Hippocampal formation (tissue), 2 donors: ENCODE measurements around the gene APOD.
A peak's percentile ranks its signal among the peaks of the same experiment; 100 is the strongest.

Source experiments
- DNase-seq, 2 donors: peaks; one replicate each; lab custom pipeline; 2025; lab: John Stamatoyannopoulos, UW

Gene APOD

GRCh38 chr3:195587406-195587805, 3.7 kb upstream of the APOD start:
- DNase-seq = no peak

DNA sequence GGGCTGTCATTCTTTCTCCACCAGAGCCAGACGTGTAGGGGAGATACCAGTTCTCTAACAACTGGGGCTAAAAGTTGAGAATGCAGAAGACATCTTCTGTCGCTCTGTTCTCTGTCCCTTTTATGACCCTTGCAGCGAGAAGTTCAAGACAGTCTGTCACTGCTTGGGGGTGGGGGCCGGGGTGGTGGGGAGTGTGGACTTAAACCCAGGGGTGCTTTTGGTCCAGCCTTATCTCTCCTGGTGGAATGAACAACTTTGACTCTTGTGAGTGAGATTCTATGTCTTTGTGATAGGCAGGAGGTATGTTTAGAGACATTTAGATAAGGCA, 767 bp upstream of the APOD start:
- no peak for DNase-seq

- DNase-seq = peak in 1 of 2 donors; percentile 14
Observed at GRCh38 chr3:195582947-195583346, 793 bp downstream of the APOD start.

DNA sequence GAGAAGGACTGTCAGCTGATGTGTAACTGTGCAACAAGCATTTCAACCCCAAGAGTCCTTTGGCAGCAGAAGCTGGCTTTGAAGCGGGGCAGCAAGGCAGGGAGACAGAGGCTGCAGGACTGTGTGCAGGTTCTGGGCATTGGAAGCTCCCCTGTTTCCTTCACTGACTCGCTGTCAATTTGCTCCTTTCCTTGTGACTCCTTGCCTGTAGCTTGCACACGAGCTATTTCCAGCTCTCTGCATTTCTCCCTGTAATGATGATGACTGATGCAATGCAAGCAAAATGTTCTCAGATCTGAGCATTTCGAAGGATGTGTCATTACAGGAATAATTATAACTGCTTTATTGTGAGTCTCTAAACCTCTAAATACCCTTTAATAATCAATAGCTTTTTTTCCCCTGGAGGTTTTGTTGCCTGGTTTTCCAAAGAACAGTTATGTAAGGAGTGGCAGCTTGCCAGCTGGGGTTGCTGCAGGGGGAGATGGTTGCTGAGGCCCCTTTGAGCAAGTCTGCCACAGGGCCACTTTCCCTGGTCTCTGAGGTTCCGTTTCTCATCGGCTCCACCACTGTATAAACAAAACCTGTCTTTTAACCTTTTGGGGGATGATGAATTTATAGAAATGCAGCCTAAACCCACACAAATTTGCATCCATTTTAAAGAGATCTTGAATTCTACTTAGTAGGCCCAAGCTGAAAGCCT, 2.8 kb downstream of the APOD start:
- DNase-seq = peak; percentile 44 to 49

- no peak for DNase-seq
Observed at GRCh38 chr3:195579281-195579680, 4.5 kb downstream of the APOD start.

- no peak for DNase-seq
Observed at GRCh38 chr3:195578565-195578964, 5.2 kb downstream of the APOD start.

DNA sequence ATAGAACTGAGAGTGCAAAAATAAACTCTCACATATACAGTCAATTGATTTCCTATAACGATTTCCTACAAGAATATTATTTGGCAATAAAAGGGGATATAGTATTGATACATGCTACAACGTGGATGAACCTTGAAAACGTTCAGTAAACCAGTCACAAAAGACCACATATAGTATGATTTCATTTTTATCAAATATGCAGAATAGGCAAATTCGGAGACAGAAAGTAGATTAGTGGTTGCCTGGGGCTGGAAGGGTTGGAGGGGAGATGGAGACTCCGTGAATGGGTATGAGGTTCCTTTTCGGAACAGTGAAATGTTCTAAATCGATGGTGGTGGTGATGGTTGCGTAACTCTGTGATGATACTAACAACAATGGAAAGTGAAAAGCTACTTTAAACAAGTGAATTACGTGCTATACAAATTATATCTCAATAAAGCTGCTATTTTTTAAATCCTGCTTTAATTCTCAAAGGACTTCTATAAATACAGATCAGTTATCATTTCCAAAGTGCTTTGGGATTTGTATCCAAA, 6.0 kb downstream of the APOD start:
- no peak for DNase-seq

DNA sequence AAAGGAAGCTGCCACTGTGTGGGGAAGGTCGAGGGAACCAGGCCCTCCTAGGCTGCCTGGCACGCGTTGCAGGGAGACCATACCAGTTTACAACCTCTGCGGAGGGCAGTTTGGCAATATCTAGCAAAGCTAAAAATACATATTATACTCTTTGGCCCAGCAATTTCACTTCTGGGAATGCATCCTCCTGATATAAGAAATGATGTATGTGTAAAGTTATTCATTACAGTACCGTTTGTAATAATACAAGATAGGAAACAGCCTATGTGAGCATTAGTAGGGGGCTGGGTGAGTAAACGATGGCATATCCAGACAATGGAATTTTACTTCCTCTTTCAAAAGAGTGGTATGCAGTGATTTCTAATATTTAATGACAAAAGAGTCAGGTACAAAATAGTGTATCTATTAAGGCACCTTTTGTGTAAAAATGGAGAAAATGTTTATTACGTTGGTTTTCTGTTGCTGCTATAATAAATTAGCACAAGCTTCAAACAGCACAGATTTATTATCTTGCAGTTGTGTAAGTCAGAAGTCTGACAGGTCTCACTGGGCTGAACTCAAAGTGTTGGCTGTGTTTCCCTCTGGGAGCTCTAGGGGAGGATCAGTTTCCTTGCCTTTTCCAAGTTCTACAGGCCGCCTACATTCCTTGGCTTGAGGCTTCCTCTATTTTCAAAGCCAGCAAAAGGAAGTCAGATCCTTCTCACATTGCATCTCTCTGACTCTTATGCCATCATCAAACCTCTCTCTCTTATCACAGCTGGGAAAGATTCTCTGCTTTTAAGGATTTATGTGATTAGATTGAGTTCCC, 9.0 kb downstream of the APOD start:
- DNase-seq = no peak

DNA sequence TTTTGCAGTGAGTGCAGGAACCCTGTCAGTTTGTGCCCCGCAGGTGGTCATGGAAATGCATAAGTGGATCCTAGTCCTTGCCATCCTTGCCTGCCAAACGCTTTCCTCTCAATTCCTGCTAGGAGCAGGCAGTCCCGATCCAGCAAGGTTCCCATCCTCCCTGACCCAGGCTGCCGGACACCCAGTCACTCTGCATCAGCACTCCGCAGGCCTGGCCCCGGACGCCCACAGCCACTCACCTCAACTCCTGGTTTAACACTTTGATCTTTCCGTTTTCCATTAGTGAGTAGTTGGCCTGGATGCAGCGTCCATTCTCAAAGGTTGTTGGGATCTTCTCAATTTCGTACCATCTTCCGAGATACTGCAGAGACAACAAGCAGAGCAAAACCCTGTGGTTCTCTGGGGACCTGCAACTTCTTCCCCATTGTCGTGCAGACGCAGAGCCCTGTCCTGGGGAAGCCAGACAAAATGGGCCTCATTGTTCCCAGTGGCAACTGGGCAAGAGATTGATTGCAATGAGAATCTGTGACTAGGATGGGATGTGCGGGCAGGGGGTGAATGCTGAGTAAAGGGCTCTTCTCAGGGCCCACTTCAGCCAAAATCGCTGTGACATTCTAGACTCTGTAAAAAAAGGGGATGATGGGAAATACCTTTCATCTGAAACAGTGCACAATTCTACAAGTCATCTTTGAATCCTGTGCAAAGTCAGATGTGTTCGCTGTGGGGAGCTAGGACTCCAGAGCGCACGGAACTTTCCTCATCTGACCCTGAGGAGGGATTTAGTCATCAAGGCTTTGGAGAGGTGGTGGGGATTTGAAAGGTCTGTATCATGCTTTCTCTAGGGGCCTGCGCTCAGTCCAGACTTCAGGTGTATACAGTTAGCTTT, 9.9 kb downstream of the APOD start:
- DNase-seq = no peak

DNA sequence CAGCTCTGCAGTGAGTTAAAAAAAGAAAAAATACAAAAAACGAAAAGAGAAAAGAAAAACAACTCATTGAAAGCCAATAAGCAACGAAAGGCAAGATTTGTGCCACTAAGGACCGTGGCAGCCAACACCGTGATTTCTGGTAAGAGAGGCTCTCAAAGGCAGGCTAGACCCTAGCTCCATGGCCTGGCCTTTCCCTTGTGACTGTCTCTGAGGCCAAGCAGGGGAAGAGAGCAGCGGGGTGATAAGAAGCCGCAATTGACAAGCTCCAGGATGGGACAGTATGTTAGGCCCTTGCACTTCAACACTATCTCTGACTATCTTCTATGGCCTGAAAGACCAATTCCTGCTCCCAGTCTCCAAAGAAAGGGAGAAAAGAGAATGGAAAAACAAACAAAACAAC, 12.4 kb downstream of the APOD start:
- DNase-seq = no peak

DNA sequence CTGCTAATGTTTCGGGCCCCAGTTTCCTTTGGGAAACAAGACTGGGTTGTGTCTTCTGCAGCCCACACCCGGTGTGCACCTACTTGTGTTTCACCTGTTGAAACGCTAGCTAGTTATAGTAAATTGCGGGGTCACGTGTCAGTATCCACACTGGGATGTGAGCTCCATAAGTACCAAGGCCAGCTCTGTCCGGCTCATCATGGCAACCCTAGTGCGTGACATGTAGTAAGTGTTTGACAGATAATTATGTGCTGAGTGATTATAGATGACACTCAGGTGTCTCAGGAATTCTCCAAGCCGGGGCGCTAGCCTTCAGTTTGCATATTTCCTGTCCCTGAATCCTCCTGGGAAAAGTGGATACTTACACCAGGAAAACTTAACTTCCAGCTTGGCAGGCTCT, 12.8 kb downstream of the APOD start:
- DNase-seq = no peak

DNA sequence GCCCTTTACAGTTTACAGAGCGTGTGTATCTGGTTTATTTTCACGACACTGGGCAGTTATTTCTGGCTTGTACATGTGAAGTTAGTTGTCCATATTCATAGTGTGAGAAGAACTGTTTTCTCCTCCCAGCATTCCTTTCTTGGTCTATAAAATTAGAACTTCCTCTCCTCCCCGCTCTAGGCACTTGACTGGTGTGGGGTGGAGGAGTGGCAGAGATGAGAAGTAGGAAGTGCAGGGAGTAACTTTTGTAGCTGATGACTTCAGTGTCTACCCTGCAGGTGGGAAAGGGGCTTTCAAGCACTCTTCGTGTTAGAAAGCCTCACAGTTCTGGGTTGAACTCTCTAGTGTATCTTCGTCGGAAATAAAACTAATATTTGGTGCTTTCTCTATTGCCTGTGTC, 13.4 kb downstream of the APOD start:
- no peak for DNase-seq

GRCh38 chr3:195568630-195569029, 15.1 kb downstream of the APOD start:
- DNase-seq = no peak

DNA sequence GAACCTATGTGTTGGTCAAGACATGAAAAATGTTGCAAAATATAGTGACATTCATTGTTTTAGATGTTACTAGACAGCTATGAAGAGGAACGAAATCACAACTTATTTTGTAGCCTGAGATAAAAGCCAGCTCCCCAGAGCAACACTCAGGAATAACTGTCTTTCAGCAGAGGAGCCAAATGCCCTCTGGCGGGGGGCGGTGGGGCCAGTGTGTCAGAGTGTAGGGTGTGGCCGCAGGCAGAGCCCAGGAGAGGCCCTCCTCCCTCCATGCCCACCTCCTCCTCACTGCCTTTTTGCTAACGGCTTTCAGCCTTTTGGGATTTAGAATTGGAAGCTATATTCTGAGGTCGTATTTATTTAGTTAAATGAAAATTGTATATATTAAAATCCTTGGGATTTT, 16.9 kb downstream of the APOD start:
- no peak for DNase-seq

DNA sequence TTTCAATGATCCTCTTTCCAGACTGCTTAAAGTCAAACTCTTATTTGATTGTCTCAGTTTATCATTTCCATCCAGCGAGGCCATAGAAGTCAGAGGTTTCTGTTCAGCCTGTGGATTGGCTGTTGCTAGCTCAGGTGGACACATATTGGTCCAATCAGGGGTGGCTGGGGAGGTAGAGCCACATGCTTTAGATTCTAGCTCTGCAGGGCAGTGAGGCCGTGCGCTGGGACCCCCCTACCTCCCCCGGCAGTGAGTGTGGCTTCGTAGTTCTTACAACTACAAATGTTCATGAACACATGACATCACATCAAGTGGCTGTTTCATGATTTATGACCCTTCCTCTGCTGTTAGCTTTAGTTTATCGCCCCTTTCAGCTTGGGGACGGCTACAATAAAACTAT, 18.0 kb downstream of the APOD start:
- no peak for DNase-seq

GRCh38 chr3:195563317-195563716, 20.4 kb downstream of the APOD start:
- DNase-seq = no peak

DNA sequence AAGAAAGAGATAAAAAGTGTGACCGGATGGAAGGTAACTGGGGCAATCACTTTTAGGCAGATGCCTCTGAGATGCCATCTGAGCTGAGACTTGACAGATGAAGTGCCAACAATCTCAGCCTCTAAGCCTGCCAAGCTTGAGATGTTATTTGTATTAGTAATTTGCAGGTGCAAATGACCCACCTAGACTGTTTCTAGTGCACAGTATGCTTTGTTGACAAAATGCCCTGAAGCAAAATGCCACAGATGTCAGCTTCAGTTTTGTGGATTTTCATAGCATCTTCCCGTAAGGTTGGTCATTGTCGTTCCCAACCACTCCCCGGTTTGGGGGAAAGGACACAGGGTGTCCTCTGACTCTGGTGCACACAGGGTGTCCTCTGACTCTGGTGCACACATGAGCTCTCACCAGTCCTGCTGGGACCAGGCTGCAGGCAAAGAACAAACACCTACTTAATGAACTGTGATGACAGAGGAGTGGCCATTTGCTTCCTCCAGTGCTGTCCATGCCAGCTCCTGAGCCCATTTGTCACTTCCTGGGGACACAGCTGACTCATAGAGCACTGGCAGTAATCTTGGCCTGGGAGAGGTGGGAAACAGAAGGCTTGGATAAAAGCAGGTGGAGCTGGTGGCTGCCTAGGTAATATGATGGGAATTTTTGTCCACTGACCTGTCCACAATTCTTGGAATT, 23.9 kb downstream of the APOD start:
- DNase-seq = no peak

DNA sequence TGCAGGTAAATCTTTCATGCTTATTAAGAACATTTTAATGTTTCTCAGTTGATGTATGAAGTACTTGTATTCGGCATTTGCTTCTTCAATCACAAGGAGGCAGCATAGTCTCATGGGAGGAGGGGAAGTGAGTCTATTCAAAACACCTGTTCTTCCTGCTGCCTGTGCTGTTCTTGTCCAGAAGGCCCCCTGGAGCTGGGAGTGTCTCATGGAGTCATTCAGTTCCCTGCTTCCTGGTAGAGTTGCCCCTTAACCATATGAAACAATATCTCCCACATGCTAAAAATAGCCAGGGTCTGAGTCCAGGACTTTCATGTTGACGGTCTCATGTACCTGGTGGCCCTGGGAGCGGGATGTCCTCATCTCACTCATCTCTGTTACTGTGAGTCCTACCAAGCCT, 25.1 kb downstream of the APOD start:
- peak in 1 of 2 donors; percentile 10 for DNase-seq

- no peak for DNase-seq
Observed at GRCh38 chr3:195557322-195557721, 26.4 kb downstream of the APOD start.

DNA sequence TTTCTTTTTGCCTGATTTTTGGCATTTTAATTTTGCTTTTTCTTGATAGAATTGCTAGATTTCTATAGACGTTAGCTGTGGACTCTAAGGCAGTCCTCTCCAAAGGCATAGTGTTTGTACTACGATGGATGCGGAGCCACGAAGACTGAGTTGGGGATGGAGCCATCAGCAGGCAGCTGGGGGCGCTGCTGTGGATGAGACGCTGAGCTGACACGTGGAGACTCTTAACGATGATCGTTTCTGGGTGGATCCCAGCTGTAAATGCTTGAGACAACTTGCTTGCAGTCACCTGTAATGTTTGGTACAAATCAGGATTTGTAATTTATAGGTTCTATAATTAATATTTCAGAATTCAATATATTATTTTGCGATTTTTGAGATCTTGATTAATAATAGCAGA, 27.4 kb downstream of the APOD start:
- no peak for DNase-seq

DNA sequence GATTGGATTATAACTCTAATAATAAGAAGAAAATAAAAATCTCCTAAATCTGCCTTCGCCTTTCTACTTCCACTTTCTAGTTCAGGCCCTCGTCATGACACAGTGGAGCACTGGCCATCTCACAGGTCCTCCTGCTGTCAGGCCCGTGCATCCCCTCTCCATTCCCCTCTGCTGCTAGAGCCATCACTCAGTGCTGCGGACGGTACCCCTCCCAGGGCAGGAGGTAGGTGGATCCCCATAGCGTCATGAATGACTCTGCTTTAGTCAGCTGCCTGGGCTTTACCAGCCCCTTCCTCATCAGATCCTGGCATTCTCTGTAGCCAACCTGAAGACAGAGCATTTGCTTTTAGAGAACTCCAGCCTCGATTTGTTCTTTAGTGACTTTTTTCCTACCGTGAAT, 28.6 kb downstream of the APOD start:
- no peak for DNase-seq

- DNase-seq = no peak
Observed at GRCh38 chr3:195554458-195554857, 29.3 kb downstream of the APOD start.
